NCI-H524 treated with DMSO at 0.1 percent for 48 hours (cell line): ENCODE measurements around the gene GLTP.
"Not testable (repeated sequence)": the region's sequence is repeated elsewhere in the genome, so short reads cannot be mapped to it uniquely, and the experiment has no call there.

ENCODE experiments used
- DNase-seq: peaks from one replicate; lab custom pipeline; 2025; lab: John Stamatoyannopoulos, UW

GLTP gene

DNA sequence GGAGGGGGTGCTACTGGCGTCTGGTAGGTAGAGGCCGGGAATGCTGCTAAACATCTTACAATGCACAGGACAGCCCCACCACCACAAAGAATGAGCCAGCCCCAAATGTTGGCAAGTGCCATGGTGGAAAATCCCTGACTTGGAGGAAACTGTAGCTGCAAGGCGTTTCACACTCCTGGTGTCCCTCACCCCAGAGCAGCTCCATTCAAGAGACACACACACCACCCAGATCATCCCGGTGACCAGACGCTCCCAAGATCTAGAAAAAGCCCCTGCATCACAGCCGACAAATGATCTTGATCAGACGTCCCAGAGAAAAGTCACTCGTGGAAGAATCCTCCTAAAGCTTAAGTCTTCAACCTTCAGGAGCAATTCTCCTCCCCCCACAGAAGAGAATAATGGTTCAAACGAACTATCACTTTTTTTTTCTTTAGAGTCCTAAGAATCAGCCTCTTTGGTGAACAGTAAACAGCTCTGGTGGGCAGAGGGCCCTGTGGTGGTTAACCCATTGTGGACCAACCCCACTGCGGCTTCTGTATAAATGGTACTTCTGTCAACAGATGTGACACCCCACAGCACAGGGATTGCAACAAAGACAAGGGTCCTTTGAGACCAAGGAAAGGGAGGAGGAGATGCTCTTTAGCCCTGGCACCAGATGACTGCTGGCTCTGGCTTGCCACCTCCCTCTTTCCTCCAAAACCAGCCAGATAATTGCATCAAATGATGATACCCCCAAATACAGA, 2.7 kb downstream of the GLTP start:
- DNase-seq, result no peak

DNA sequence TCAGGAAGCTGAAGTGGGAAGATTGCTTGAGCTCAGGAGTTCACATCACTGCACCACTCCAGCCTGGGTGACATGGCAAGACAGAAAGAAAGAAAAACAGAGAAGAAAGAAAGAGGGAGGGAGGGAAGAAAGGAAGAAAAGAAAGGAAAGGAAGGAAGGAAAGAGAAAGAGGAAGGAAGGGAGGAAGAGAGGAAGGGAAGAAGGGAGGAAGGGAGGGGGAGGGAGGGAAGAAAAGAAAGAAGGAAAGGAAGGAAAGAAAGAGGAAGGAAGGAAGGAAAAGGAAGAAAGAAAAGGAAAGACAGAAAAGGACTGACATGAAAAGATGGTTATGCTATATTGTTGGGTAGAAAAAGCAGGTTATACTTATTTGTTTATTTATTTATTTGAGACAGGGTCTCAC, 3.9 kb downstream of the GLTP start:
- DNase-seq, result no peak

DNA sequence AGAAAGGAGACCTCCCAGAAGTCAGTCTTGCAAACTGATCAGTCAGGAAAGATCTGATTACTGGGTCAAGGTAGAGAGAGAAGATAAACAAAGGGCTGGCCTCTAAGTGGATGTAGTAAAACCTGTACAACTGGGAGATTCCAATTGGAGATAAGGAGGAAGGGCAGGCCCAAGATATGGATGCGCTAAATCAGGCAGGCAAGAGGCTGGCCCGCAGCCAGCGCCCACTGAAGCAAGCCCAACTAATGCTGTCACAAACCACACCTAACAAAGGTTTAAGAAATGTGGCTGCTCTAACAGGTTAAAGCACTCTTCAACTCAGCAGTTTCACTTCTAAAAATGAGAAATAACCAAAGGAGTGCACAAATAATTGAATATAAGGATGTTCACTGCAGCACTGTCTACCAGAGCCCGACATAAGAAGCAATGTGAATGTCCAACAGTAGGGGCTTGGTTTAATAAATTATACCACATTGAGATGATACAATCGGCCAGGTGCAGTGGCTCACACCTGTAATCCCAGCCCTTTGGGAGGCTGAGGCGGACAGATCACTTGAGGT, 4.7 kb downstream of the GLTP start:
- no peak for DNase-seq

DNA sequence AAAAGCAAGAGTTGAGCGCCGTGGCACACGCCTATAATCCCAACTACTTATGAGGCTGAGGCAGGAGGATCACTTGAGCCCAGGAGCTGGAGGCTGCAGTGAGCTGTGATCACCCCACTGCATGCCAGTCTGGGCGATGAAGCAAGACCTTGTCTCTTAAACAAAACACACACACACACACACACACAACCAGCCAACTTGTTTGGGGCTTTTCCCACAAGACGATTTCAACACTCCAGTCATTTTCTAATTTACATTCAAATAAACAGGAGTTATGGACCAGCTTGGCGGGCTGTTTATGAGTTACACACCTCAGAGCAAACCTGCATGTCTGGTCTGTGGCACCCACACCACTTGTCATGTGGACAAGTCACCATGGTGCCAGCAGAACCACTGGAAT, 6.7 kb downstream of the GLTP start:
- no peak for DNase-seq

DNA sequence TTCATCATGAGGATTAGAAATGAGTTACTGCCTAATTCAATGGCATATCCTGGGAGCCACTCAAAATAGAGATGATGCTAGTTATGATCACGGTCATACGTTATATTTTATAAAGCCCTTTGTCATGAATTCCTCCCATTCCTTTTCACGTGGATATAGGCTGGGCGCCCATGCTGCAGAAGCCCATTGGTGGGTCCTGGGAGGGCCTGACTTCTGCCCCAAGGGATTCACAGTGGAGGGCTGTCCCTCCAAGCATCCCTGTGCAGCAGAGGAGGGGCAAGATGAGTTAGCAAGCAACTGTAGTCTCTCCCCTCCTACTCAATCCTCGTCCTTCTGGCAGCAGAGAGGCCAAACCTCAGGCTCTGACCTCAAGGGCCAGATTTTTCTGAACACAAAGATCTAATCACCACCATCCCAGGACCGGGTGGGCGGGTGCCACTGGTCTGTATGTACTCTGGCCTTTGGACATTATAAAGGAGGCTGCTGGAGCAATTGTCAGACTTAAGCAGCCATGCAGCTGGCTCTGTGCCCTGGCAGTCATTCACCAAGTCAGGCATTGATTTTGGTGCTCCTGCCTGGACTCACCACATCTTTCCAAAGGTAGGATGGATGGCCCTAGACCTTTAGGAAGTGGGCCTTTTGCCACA, 8.6 kb downstream of the GLTP start:
- no peak for DNase-seq

DNA sequence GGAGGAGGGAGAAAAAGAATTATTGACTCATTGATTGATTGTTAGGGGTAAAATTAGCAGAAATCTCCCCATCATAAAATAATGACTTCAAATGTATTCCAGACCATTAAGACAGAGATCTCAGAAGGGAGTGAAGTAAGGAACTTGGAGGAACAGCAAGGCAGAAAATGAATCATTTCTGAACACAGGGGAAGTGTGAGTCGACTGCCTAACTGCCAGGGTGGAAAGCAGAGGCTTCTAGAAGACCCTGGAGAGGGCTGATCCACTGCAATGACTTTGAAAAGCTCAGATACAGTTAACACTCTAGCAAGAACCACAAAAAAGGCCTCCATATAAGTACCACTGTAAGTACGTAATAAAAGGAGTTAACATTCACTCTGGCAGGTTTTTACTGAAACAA, 9.7 kb downstream of the GLTP start:
- DNase-seq, result no peak

DNA sequence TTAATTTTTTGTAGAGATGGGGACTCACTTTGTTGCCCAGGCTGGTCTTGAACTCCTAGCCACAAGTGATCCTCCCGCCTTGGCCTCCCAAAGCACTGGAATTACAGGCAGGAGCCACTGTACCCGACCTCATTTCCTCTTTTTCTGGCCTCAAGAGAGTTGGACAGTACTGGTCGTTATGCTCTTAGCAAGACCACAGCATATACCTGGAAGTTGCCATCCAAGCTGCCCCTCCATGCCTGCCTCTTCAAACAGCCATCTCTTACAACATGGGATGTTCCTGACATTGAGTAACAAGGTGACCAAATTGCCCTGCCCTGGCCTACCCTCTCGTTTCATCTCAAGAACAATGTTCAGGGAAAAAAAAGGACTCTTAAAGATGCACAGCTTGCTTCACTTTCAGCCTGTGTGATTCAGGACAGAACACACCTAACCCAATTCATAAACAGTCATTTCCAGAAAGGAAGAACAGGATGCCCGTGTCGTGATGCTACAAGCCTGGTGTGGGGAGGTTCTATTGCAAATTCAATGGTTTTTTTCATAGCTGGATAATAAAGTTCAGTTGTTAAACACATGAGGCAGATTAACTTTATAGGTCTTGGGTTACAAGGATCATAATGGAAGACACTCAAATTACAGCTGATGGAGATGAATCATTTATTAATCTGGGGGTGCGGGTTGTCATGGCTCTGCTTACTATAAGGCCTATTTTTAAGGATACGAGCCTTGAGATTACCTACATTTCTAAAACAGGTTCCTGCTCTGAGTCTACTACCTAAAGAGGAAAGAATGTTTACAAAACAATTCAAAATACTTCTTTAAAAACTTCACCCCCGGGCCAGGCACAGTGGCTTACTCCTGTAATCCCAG, 11.9 kb downstream of the GLTP start:
- no peak for DNase-seq

DNA sequence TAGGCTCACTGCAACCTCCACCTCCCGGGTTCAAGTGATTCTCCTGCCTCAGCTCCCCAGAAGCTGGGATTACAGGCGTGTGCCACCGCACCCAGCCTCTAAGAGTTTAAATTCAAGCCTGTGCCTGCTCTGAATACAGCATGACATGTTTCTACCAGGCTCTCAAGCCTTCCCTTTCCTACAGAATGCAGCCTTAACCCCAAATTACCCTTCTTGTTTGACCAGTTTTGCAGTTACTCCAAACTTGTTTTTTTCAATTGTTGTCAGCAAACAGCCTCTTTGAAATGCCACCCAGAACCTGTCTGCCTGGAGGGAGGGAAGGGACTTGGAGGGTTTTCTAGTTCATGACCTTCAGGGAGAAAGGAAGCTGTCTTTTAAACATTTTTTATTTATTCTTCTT, 15.4 kb downstream of the GLTP start:
- no peak for DNase-seq

DNA sequence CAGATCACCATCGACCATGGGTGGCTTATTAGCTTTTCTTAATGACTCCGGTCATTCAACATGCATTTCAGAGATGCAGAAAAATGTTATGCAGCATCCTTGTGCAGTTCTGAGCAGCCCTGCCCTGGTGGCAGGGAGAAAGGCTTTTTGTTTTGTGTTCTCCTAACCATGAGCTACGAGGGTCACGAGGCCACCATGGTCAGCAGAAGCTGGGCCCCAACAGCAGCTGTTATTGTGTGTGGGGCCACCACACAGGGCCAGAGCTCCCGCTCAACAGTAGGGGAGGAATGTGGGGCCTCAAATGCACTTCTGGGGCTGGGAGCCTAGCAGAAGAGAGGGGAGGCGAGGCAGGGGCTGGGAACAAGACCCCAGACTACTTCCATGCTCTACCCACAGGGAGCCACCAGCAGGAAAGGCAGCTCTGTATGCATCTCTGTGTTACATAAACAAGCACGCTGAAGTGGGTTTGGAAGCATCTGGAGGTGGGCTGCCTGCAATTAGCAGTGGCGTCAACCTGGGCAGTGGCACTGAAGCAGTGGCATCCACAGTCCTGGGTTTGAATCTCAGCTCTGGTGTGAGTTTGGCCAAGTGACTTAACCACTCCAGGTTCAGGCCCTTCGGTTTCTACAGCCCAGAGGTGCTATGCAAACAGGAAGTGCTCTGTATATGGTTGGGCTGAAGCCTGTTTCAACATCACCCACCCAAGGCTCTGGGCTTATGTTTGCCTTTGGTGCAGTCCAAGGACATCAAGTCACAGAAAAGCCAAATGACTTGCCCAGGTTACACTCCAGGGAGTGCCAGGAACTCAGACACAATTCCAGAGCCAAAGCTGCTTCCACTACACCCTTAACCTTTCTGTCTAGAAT, 16.3 kb downstream of the GLTP start:
- no peak for DNase-seq

DNA sequence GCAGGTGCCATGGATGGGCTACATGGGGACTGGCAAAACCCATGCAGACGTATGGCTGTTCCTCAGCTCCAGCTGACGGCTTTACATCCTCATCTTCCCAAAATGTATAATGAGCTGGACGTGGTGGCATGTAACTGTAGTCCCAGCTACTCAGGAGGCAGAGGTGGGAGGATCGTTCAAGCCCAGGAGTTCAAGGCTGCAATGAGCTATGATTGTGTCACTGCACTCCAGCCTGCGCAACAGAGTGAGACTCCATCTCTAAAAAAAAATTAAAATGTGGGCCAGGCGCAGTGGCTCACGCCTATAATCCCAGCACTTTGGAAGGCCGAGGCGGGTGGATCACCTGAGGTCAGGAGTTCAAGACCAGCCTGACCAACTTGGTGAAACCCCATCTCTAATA, 17.9 kb downstream of the GLTP start:
- DNase-seq, result not testable (repeated sequence)

DNA sequence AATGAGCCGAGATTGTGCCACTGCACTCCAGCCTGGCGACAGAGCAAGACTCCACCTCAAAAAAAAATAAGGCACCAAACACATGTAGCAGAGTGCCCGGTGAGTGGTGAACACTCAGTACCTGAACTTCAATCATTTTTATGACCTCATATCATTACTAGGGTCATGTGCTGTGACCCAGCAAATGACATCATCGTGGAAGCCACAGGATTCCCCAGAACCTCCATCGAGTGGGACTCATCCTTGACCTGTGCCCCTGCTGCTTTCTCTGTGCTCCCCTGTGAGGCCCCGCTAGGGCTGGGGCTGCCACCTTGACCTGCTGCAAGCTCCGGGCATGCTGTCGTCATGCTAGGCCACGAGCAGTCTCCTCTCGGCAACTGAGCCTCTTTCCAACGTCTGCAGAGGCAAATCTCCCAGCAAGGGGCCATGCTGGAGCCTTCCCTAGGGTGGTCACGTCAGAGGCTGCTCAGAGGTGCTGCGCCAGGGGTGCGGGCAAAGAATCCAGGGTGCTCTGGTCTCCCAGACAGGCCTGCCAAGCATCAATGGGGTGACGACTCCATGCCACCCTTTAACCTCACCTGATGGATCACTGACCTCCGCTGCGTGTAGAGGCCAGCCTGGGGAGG, 18.5 kb downstream of the GLTP start:
- DNase-seq, result no peak

DNA sequence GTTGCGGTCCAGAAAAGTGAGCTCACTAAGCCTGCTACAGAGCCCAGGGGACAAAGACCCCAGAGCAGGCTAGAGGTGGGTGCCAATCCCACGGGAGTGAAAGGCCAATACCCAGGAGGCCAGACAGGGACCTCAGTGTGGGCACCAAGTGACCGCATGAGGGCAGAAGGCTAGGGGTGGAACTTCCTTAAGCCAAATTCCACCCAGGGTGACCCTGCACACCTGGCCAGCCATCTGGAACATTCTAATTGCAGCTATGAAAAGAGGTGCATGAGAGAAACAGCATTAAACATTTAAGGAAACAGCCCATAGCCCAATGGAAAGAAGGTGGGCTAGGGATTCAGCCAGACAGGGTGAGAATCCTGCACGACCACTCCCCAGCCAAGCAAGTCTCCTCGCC, 19.4 kb downstream of the GLTP start:
- no peak for DNase-seq

DNA sequence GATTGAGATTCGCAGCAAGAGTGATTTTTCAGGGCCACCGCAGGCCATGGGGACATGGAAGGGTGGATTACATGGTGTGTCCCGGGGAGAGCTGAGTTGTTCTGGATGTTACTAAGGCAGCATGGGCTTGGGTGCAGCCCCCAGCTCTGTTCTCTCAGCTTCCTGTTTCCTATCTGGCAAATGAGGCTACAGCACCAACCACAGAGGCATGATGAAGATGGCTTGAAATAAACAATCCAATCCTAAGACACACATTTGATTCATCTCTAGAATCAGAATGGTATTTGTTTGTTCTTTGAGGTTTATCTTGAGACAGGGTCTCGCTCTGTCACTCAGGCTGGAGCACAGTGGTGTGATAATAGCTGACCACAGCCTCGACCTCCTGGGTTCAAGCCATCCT, 21.6 kb downstream of the GLTP start:
- no peak for DNase-seq

DNA sequence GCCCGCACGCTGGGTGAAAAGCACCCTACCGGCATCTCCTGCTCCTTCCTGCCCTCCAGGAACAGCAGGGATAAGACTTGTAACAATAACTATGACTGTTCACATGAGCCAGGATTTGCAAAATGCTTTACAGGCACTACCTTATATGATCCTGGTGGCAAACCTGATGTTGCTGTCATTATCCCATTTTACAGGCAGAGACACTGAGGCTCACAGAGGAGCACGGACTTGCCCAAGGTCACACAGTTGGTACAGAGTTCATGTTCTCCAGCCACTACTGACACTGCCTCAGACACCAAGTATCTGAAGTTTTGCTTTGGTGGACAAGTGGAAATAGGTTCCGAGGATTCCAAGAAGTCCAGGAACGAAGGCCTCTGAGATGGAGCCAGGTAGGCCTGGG, 22.6 kb downstream of the GLTP start:
- DNase-seq, result no peak

DNA sequence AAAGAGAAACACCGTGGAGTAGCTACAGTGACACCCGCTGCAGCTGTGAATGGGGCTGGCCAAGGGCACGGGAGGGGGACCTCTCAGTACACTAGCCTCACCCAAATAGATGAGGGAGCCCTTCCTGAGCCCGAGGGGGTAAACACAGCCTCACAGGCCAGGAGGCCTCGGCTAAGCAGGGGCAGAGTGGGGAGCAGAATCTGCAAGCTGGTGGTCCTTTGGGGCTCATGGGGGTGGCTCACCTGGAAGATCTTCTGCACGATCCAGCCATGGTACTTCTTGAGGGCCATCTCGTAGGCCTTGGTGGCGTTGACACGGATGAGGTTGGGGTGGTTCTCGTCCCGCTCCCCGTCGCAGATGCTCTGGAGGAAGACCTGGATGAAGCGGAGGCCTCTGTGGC, 25.0 kb downstream of the GLTP start:
- DNase-seq, result no peak

DNA sequence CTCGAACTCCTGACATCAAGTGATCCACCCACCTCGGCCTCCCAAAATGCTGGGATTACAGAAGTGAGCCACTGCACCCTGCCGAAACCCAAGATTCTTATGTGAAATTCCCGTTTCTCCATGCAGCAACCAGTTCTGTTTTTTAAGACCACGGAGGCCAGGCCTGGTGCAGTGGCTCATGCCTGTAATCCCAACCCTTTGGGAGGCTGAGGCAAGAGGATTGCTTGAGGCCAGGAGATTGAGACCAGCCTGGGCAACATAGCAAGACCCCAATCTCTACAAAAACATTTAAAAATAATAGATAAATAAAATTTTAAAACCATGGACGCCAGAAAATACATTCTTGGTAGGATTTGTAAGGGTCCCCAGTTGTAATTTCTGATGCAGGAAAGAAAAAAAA, 29.8 kb downstream of the GLTP start:
- DNase-seq, result not testable (repeated sequence)

DNA sequence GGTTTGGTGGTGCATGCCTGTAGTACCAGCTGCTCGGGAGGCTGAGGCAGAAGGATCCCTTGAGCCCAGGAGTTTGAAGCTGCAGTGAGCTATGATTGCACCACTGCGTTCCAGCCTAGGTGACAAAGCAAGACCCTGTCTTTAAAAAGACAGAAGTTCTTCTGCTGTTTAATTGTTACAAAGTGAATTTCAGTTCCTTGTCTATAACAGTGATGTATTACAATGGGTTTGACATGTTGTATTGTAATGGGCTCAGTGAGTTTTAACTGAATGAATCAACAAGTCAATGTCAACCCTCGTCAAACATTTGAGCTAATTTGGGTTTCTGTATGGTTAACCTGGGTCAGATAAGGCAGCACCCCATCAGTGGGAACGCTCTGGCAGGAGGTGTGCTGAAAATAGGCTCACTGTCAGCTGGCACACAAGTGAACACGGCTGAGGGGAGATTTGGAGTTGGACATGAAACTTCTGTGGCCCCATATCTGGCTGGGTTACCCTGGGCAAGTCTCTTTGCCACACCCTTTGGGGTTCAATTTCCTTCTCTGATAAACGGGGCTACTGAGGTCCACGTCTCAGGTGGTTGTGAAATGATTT, 33.1 kb downstream of the GLTP start:
- DNase-seq, result no peak

DNA sequence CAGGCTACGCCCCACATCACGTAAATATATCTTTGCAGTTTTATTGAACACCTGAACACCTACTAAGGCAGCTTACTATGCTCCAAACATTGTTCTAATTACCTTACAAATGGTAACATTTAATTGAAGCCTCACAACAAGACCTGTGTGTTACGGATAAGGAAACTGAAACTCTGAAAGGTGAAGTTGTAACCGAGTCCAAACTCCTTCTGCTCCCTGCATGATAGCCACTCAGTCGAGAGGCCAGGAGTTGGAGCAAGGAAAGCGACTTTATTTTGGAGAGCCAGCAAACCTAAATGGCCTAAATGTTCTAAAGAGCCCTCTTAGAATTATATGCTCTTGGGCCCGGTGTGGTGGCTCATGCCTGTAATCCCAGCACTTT, 34.5 kb downstream of the GLTP start:
- DNase-seq, result no peak

DNA sequence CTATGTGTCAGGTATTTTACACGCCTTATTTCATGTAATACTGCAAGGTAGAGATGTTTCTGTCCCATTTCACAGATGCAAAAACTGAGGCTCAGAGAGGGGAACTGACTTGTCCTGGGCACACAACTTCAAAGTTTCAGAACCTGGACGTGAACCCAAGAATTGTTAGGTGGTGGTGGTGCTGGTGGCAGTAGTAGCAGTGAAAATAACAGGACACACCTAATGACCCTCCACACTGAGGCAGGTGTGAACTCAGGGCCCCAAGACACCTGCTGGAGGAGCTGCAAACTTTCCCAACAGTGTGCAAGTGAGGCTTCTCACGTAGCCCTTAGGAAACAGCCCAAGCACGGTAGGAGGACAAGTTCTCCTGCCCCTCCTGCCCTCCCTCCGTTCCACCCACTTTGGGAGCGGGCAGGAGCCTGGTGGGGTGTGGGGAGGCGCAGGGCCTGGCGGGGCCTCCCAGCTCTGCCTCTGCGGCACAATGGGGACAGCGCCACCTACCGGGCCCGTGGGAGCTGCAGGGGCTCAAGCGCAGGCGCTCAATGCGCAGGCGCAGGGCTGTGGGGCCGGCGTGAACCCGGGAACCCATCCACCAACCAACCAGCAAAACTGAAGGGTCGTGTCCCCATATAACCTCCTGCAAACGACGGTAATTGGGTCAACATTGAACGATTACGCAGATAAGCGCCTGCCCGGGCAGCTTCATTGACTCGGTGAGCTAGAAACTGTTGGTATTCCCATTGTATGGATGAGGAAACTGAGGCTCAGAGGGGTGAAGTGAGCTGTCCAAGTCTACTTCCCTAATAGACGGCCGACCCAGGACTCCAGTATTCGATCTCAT, 35.1 kb downstream of the GLTP start:
- no peak for DNase-seq

DNA sequence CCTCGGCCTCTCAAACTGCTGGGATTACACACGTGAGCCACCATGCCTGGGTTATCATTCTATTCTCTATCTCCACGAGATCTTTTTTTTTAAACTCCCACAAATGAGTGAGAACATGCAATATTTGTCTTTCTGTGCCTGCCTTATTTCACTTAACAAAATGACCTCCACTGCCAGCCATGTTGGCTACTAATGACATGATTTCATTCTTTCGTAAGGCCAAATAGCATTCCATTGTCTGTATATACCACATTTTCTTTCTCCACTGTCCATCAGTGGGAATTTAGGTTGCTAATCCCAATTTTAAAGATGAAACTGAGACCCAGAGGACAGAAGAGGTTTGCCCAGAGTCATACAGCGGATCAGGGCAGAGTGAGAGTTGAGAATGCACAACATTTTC, 36.2 kb downstream of the GLTP start:
- no peak for DNase-seq
